ENCODE data around the gene TRMT112.
"Not testable (repeated sequence)": the region's sequence is repeated elsewhere in the genome, so short reads cannot be mapped to it uniquely, and the experiment has no call there.

The TRMT112 gene

GRCh38 chr11:64327993-64328392, 10.6 kb upstream of the TRMT112 start:
- FAIRE-seq: no peak

DNA sequence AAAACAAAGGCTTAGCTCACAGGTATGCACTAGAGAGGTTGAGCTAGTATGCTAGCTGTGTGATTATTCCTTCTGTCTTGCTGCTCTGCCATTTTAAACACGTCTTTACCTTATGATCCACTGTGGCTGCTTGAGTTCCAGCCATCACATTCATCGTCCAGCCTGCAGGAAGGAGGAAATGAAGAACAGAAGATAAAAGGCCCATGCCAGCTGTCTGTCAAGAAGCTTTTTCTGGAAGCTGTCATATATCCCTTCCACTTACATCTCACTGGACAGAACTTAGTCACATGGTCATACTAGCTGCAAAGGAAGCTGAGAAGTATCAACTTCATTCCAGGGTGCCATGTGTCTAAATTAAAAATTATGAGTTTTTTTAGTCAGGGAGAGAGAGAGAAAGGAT, 10.0 kb upstream of the TRMT112 start:
- no peak for FAIRE-seq

DNA sequence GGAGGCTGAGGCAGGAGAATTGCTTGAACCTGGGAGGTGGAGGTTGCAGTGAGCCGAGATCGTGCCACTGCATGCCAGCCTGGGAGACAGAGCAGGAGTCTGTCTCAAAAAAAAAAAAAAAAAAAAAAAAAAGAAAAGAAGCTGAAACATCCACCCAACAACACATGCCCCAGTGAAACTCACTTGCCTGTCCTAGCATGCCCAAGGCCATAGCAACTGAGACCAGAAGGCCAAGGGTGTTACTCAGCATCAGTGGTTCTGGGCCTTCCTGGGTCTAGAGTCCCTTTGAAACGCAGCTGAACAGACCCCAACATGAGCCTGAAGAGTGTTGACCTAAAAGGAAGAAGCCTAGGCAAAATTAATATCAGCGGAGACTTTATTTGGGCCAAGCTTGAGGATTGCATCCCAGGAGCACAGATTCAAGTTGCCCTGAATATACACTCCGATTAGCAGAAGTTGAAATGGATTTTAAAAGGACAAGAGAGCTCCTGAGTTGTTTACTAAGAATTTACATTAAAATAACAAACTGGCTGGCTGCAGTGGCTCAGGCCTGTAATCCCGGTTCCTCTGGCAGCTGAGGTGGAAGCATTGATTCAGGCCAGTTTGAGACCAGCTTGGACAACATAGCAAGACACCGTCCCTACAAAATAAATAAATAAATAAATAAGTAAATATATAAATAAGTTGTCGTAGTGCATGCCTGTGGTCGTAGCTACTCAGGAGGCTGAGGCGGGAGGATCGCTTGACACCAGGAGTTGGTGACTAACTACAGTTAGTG, 7.5 kb upstream of the TRMT112 start:
- FAIRE-seq: no peak

DNA sequence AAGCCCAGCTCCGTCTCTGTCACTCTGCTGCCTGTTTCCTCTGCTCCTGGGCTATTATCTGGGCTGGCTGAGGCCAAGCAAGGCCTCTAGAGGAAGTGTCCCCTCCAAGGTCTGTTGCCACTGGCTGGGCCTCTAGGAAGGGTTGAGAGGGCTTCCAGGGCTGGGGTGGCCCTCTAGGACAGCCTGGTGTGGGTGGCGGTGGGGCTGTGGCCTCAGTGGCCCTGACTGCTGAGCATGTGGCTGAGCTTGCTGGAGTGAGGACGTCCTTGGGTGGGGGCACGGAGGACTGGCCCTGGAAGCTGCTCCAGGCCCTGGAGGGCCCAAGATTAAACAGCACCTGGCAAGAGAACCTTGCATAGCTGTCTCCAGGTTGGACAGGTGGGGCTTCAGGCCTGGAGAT, 6.6 kb upstream of the TRMT112 start:
- FAIRE-seq: not testable (repeated sequence)

DNA sequence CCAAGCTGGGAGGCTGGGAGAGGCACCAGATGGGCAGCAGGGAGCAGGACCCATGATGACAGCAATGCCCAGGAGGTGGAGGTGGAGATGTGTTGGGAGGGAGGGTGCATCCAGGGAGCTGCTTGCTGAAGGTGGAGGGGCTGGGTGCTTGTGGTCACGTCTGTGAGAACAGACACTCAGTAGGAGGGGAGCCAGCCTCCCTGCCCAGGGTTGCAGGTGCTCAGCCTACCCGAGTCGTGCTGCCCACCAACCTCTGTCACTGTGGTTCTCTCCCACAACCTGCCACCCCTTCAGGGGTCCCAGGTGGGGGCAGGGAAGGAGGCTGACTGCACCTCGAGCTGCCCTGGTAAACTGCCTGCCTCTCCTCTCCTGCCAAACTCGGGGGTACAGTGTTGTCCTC, 6.0 kb upstream of the TRMT112 start:
- FAIRE-seq: no peak

GRCh38 chr11:64322925-64323260, 5.5 kb upstream of the TRMT112 start:
- no peak for FAIRE-seq

DNA sequence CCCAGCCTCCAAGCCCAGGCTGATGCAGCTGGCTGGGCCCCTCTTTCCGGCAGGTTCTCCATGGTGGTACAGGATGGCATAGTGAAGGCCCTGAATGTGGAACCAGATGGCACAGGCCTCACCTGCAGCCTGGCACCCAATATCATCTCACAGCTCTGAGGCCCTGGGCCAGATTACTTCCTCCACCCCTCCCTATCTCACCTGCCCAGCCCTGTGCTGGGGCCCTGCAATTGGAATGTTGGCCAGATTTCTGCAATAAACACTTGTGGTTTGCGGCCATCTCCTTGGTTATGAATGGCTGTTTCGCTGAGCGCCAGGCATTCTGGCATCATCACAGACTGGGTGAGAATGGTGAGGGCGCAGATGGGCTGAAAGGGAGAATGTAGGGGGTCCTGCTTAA, 4.2 kb upstream of the TRMT112 start:
- no peak for FAIRE-seq

GRCh38 chr11:64321026-64321425, 3.7 kb upstream of the TRMT112 start:
- no peak for FAIRE-seq

GRCh38 chr11:64320556-64320955, 3.2 kb upstream of the TRMT112 start:
- no peak for FAIRE-seq

- FAIRE-seq: no peak
Measured at GRCh38 chr11:64318766-64319761, 1.7 kb upstream of the TRMT112 start.

DNA sequence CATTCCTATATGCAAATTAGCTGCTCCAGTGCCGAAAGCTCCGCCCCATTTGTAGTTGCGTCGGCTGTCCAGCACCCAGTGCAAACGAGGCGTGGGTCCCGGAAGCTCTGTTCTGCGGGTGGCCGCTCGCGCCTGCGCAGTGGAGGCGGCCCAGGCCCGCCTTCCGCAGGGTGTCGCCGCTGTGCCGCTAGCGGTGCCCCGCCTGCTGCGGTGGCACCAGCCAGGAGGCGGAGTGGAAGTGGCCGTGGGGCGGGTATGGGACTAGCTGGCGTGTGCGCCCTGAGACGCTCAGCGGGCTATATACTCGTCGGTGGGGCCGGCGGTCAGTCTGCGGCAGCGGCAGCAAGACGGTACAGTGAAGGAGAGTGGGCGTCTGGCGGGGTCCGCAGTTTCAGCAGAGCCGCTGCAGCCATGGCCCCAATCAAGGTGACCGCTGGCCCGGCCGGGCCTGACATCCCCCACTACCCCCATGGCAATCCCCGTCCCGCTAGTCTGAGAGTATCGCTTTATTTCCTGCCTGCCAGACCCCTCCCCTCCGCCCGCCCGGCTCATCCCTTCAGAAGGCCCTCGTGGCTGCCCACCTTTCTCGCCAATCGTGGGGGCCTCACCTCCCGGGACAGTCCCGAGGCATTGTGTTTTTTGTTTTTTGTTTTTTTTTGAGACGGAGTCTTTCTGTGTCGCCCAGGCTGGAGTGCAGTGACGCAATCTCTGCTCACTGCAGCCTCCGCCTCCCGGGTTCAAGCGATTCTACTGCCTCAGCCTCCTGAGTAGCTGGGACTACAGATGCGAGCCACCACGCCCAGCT, 804 bp upstream of the TRMT112 start, which contains the start of gene PRDX5:
Gene PRDX5 (plus strand): TSS at position 161 of the 805 bp plus-strand sequence. CDS start 95 bp downstream, at position 256.
- FAIRE-seq: no peak

DNA sequence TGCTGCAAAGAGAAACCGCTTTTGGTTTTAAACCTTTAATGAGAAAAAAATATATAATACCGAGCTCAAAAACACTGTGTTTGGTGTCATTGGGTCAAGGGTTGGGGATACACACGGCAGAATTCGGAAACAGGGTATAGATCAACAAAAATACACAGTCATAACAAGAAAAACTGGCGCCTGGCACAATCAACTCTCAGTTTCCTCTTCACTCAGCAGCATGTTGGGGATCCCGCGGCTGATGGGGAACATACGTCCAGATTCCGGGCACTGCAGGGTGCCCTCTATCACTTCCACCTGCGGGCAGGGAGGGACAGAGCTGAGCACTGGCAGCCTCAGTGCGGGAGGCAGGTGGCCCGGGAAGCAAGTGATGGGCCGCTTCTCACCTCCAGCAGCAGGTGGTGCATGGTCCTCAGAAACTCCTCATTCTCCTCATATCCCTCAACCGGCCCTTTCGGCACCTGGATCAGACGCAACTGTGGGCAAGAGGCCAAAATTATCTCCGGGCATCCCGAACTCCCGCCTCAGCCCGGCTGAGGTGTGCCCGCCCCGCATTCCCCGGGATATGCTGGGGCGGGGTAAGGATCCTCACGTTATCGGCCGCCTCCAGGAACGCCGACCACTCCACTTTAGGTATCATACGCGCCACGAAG, 561 bp downstream of the TRMT112 start:
- FAIRE-seq: no peak

- FAIRE-seq: not testable (repeated sequence)
Measured at GRCh38 chr11:64315667-64316526, 1.5 kb downstream of the TRMT112 start.

DNA sequence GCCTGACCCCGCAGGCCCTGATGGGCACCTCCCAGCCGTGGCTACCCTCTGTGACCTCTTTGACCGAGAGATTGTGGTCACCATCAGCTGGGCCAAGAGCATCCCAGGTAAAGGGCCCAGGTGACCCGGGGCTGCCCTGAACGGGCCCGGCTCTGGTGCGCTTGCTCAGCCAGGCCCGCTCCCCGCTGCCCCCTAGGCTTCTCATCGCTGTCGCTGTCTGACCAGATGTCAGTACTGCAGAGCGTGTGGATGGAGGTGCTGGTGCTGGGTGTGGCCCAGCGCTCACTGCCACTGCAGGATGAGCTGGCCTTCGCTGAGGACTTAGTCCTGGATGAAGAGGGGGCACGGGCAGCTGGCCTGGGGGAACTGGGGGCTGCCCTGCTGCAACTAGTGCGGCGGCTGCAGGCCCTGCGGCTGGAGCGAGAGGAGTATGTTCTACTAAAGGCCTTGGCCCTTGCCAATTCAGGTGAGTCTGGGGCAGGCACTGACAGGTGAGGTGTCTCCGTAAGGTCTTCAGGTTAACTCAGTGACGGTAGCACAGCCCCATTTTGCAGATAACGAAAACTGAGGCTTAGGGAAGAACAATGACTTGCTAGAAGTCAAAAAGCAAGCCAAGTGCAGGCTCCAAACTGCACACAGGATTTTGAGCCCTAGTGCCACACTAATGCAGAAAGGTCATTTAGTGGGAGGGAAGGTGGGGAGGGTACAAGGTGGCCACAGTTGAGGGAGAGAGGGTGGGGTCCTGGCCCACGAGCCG, 2.4 kb downstream of the TRMT112 start:
- no peak for FAIRE-seq

DNA sequence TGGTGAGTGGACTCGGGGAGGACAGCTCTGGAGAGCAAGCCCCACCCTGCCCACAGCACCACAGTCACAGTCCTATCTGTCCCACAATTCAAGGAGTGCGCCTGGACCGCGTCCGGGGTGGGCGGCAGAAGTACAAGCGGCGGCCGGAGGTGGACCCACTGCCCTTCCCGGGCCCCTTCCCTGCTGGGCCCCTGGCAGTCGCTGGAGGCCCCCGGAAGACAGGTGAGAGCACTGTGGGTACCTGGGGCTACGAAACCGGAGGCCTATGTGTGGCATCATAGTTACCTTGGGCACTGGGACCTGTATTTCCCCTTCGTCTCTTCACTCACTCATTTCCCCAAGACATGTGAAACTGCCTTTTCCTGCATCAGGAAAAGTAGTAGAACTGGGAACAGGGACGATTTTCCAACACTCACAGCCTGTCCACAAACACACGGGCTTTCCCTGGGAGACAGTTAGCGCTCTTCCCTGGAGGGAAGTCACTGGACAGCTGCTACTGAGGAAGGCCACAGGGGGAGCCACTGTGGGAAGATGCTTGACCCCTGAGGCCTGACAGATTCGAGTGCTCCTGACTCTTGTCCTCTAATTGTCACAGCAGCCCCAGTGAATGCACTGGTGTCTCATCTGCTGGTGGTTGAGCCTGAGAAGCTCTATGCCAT, 3.1 kb downstream of the TRMT112 start:
- no peak for FAIRE-seq

DNA sequence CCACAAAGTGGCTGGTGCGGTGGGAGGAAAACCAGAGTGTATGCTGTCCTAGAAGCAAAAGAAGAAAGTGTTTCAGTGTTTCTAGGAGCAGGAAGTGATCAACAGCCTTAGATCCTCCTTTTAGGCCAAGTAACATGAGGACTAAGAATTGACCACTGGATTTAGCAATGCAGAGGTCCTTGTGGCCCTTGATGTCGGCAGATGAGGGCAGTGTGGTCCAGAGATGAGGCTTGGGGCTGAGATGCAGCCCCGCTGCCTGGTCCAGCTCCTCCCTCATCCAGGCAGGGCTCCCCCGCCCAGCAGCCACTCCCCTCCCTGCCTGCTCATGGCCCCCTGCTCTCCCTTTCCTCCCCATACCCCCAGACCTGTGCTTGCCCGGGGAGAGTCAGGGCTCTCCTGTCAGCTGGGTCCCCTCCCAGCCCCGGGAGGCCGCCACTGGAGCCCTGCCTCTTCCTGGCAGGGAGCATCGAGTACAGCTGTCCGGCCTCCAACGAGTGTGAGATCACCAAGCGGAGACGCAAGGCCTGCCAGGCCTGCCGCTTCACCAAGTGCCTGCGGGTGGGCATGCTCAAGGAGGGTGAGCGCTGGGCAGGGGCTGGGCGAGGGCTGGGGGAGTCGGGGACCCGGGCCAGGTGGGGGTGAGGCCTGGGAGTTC, 3.7 kb downstream of the TRMT112 start:
- no peak for FAIRE-seq

GRCh38 chr11:64312947-64313346, 4.4 kb downstream of the TRMT112 start:
- FAIRE-seq: no peak

DNA sequence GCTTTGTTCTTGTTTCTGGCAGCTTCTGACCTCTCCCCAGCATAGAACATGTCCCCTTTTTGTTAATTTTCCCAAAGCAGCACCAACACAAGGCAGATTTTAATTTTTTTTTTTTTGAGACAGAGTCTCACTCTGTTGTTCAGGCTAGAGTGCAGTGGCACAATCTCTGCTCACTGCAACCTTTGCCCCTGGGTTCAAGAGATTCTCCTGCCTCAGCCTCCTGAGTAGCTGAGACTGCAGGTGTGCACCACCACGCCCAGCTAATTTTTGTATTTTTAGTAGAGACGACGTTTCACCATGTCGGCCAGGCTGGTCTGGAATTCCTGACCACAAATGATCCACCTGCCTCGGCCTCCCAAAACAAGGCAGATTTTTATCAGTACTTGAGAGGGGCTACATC, 9.6 kb downstream of the TRMT112 start:
- FAIRE-seq: not testable (repeated sequence)

GRCh38 chr11:64306876-64307622, 10.3 kb downstream of the TRMT112 start:
- no peak for FAIRE-seq
